ENCODE data around the gene FRAS1. TPM values are rescaled to one million over a fixed set of nuclear protein-coding genes. Genes with fewer than 3 reads are reported as not detected.

FRAS1 gene
- total RNA-seq, 1 experiment from 2014 or later: 0.23 TPM

GRCh38 chr4:78592088-78592783 is 535.1 kb downstream of the FRAS1 start:
- no peak for TF ChIP-seq TCF7L2 (IDR thresholded peaks at IDR 0.05; ENCODE audit: low read depth, low read length)
- TF ChIP-seq CTCF (IDR thresholded peaks at IDR 0.05): peak; percentile 23; the same call in 1 of the 2 replicates
- Histone ChIP-seq H3K27ac (ENCODE audit: low read length) (no peak overlapping the region), H3K27me3 (ENCODE audit: control insufficient read depth, insufficient read depth, low read length) (no peaks in the 10 kb centered on the region), H3K4me1 (ENCODE audit: control insufficient read depth, insufficient read depth, low read length) (no peaks in the 10 kb centered on the region), H3K36me3 (ENCODE audit: control insufficient read depth, insufficient read depth, low read length) (no peaks in the 10 kb centered on the region), H3K9me3 (ENCODE audit: control insufficient read depth, insufficient read depth, low read depth, low read length) (no peaks in the 10 kb centered on the region), H3K4me3 (ENCODE audit: low read depth in 2 of 2, low read length in 2 of 2) (no peak overlapping the region)
- CTCF ChIA-PET: no interaction called here
- intact Hi-C loops (cut with micrococcal nuclease; ENCODE audit: unreplicated experiment) (no loop called here), in situ Hi-C loops (cut with HindIII; ENCODE audit: low pct_unique_long_range_greater_than_20kb, low sequenced_read_pairs) (no loop called here)
- no TSS peak for BruUV-seq (replicated peaks)
- POLR2A ChIA-PET: no interaction called here
- DNase-seq (ENCODE audit: low read depth, low spot score): no peak
- ATAC-seq: no peak

Other genes starting within 250 kb of the FRAS1 start
- 18.3 TPM for gene CNOT6L, start 238.0 kb upstream of the FRAS1 start, total RNA-seq (2021; ENCODE audit: unreplicated experiment)
- gene MRPL1, start 194.5 kb upstream of the FRAS1 start, total RNA-seq (2021; ENCODE audit: unreplicated experiment): 18.3 TPM

All from Panc1 (cell line).